Ishikawa (cell line): ENCODE data around the gene SZT2.
A peak's percentile ranks its signal among the peaks of the same experiment; 100 is the strongest.

Experiments used
- CEBPB ChIP-seq: IDR thresholded peaks from 2 replicates; pipeline ENCODE4 v1.6.1; 2012
- CREB1 ChIP-seq: IDR thresholded peaks from 2 replicates; pipeline ENCODE4 v1.6.1; 2012; ENCODE audit warnings: low read depth
- EGR1 ChIP-seq: IDR thresholded peaks from 2 replicates; pipeline ENCODE4 v1.6.1; 2012
- EP300 ChIP-seq: IDR thresholded peaks from 2 replicates; pipeline ENCODE4 v1.6.1; 2012; ENCODE audit warnings: borderline replicate concordance
- FOXM1 ChIP-seq: IDR thresholded peaks from 2 replicates; pipeline ENCODE4 v1.6.1; 2012; ENCODE audit warnings: low read depth, borderline replicate concordance
- NFIC ChIP-seq: IDR thresholded peaks from 2 replicates; pipeline ENCODE4 v1.6.1; 2012
- RAD21 ChIP-seq: IDR thresholded peaks from 2 replicates; pipeline ENCODE4 v1.6.1; 2012; ENCODE audit warnings: low read depth
- TAF1 ChIP-seq: IDR thresholded peaks from 2 replicates; pipeline ENCODE4 v1.6.1; 2012; ENCODE audit warnings: low read depth, mild to moderate bottlenecking
- TCF12 ChIP-seq: IDR thresholded peaks from 2 replicates; pipeline ENCODE4 v1.6.1; 2012; ENCODE audit warnings: low read depth
- TEAD4 ChIP-seq: IDR thresholded peaks from 2 replicates; pipeline ENCODE4 v1.6.1; 2012
- YY1 ChIP-seq: IDR thresholded peaks from 2 replicates; pipeline ENCODE4 v1.6.1; 2012; ENCODE audit warnings: low read depth
- ZBTB7A ChIP-seq: IDR thresholded peaks from 2 replicates; pipeline ENCODE4 v1.6.1; 2012; ENCODE audit warnings: low read depth
- TF ChIP-seq, protein P1 (sequence below): IDR thresholded peaks from 2 replicates; pipeline ENCODE4 v1.6.1; 2012
- TF ChIP-seq, protein P2 (sequence below): IDR thresholded peaks from 2 replicates; pipeline ENCODE4 v1.6.1; 2012; ENCODE audit warnings: low read depth, mild to moderate bottlenecking
- TF ChIP-seq, protein P3 (sequence below): IDR thresholded peaks from 2 replicates; pipeline ENCODE4 v1.6.1; 2012

The SZT2 gene

DNA sequence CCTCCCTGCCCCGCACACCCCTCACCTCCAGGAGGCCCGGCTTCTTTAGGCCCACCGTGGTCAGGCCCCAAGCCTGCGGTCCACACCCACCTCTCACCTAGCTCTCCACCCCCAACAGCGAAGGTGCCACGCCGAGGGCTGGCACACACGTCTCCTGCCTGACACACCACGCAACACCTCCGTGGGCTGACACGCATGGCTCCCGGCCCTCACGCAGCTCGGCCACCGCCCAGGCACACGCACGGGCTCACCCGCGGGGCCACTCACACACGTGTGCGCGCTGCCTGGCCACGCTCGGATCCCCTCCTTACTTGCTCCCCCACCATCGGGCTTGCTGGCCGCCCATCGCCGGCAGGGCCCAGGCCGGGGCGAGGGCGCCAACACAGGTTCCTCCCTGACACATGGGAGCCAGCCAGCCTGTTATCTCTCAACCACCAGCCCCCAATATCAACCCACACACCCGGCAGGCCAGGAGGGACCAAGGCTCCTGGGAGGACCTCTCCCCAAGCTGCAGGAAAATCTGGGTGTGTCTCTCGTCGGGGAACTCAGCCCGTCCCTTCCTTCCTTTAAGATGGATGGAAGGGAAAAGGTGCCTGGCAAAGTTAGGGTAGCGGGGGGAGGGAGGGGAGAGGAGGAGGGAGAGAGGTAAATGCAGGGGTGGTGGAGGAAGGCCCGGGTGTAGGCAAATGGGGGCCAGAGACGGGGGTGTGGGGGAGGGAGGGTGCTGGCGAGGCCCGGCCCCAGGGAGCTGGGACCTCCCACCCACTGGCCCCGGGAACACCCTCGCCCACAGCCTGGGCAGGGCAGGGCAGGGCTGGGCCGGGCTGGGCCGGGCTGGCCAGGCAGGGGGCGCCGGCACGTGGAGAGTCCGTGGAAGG is 22.4 kb upstream of the SZT2 start:
- TF ChIP-seq TEAD4 (no peak), ZBTB7A (0 out of 2 replicates have a peak, but pooled peaks have one; percentile 16), EP300 (0 out of 2 replicates have a peak, but pooled peaks have one; percentile 5)
- TF ChIP-seq, protein P1, sequence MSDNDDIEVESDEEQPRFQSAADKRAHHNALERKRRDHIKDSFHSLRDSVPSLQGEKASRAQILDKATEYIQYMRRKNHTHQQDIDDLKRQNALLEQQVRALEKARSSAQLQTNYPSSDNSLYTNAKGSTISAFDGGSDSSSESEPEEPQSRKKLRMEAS = peak; percentile 75

DNA sequence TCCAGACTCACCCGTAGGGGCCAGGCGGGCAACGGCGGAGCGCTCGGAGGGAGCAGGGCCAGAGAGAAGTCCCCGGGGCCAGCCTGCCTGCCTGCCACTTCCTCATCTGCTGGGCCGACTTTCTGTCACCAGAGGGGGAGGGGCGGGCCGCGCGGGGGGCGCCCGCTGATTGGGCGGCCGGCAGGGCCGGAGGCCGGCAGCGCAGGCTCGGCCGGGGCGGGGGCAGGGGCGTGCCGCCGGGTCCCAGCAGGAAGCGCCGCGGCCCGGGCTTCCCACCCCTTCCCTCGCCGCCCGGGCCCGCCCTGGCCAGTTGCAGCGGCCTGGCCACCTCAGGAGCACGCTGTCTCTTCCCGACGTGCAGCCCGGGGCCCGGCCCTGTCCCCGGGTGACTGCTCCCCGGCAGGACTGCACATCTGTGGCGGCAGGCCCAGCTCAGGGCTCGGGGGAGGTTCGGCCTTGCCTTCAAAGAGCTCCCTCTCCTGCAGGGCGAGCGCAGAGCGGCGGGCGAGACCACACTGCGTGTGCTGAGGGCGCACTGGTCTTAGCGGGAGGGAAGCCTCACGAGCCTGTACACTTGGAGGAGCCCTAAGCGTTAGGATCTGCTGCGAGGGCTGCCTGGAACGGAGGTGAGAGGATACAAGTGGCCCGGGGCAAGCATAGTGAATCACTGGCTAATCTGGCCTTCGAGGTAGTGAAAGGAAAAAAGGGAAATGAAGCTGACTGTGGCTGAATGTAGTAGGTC is 21.6 kb upstream of the SZT2 start, which contains the start of gene ELOVL1:
Gene ELOVL1 (minus strand): TSS at position 108 of the 742 bp plus-strand sequence. CDS start 2,402 bp downstream, outside the sequence.
- TF ChIP-seq EGR1 (no peak), NFIC (0 out of 2 replicates have a peak, but pooled peaks have one; percentile 13), YY1 (no peak), TAF1 (peak; percentile 64), CREB1 (no peak), RAD21 (peak; percentile 25; the same call in 1 of the 2 replicates), TCF12 (0 out of 2 replicates have a peak, but pooled peaks have one; percentile 6), CEBPB (no peak), EP300 (no peak; the same call in 1 of the 2 replicates), TEAD4 (no peak), FOXM1 (no peak), ZBTB7A (no peak; the same call in 1 of the 2 replicates)
- TF ChIP-seq, protein P2, sequence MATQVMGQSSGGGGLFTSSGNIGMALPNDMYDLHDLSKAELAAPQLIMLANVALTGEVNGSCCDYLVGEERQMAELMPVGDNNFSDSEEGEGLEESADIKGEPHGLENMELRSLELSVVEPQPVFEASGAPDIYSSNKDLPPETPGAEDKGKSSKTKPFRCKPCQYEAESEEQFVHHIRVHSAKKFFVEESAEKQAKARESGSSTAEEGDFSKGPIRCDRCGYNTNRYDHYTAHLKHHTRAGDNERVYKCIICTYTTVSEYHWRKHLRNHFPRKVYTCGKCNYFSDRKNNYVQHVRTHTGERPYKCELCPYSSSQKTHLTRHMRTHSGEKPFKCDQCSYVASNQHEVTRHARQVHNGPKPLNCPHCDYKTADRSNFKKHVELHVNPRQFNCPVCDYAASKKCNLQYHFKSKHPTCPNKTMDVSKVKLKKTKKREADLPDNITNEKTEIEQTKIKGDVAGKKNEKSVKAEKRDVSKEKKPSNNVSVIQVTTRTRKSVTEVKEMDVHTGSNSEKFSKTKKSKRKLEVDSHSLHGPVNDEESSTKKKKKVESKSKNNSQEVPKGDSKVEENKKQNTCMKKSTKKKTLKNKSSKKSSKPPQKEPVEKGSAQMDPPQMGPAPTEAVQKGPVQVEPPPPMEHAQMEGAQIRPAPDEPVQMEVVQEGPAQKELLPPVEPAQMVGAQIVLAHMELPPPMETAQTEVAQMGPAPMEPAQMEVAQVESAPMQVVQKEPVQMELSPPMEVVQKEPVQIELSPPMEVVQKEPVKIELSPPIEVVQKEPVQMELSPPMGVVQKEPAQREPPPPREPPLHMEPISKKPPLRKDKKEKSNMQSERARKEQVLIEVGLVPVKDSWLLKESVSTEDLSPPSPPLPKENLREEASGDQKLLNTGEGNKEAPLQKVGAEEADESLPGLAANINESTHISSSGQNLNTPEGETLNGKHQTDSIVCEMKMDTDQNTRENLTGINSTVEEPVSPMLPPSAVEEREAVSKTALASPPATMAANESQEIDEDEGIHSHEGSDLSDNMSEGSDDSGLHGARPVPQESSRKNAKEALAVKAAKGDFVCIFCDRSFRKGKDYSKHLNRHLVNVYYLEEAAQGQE = no peak
- TF ChIP-seq, protein P1 = peak; percentile 95
- TF ChIP-seq, protein P3, sequence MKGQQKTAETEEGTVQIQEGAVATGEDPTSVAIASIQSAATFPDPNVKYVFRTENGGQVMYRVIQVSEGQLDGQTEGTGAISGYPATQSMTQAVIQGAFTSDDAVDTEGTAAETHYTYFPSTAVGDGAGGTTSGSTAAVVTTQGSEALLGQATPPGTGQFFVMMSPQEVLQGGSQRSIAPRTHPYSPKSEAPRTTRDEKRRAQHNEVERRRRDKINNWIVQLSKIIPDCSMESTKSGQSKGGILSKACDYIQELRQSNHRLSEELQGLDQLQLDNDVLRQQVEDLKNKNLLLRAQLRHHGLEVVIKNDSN = no peak

DNA sequence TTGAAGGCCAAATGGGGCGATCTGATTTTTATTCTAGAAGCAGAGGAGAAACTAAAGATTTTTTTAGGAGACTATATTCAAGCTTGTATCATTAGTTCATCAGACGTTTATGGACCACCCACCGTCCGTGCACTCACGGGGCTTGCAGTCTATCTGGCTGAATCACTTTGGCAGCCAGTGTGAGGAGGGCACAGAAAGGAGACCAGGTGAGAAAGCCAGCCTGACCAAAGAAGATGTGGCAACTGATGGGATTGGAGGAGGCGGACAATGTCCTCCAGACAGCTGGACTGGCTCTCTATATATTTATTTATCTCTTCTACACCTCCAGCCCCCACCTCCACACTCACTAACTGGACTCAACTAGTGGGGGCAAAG is 21.1 kb upstream of the SZT2 start:
- TF ChIP-seq, protein P3 = no peak

DNA sequence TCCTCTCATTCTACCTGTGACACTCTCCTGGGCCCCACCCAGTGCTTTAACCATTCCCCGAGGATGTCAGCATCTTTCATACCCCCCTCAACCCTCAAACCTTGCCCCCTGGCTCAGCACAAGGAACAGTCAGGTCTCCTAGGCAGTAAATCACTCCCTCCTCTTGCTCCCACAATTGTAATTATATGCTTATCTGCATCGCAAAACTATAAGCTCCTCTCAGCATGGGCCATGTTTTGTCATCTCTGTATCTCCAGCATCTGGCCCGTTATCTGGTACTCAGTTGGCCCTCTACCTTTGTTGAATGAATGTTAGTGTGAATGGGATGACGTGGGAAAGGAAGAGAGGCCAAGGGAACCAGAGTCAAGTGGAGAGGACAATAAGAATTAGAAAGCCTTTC is 19.1 kb upstream of the SZT2 start:
- TF ChIP-seq YY1 (no peak), TEAD4 (no peak), FOXM1 (no peak), CEBPB (no peak), TCF12 (no peak), TAF1 (no peak), CREB1 (no peak)
- TF ChIP-seq, protein P3 = no peak

DNA sequence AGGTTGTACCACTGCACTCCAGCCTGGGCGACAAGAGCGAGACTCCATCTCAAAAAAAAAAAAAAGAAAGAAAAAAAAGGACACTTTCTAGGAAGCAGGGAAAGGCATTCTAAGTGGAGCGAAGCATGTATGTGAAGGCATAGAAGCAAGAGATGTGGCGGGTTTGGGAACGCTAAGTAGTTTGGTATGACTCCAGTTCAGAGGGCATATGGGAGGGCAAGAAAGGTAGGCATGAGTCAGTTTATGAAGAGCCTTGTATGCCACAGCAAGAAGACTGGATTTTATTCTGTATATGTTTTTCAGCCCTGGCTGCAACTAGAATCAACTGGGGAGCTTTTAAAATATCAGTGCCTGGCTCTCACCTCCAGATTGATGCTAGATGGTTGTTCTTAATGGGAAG is 17.5 kb upstream of the SZT2 start:
- TF ChIP-seq TEAD4 = no peak
- no peak for TF ChIP-seq NFIC
- TF ChIP-seq, protein P2 = no peak
- no peak for TF ChIP-seq TAF1
- TF ChIP-seq, protein P3 = no peak
- TF ChIP-seq FOXM1 = no peak
- TF ChIP-seq, protein P1 = no peak
- TF ChIP-seq RAD21 = no peak
- no peak for TF ChIP-seq EP300
- TF ChIP-seq TCF12 = no peak
- TF ChIP-seq CREB1 = no peak
- TF ChIP-seq EGR1 = no peak
- no peak for TF ChIP-seq ZBTB7A
- no peak for TF ChIP-seq YY1
- TF ChIP-seq CEBPB = no peak
